ENCODE measurements around the gene PGLYRP2.

- TF ChIP-seq, protein P1, sequence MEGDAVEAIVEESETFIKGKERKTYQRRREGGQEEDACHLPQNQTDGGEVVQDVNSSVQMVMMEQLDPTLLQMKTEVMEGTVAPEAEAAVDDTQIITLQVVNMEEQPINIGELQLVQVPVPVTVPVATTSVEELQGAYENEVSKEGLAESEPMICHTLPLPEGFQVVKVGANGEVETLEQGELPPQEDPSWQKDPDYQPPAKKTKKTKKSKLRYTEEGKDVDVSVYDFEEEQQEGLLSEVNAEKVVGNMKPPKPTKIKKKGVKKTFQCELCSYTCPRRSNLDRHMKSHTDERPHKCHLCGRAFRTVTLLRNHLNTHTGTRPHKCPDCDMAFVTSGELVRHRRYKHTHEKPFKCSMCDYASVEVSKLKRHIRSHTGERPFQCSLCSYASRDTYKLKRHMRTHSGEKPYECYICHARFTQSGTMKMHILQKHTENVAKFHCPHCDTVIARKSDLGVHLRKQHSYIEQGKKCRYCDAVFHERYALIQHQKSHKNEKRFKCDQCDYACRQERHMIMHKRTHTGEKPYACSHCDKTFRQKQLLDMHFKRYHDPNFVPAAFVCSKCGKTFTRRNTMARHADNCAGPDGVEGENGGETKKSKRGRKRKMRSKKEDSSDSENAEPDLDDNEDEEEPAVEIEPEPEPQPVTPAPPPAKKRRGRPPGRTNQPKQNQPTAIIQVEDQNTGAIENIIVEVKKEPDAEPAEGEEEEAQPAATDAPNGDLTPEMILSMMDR (IDR thresholded peaks at IDR 0.05; ENCODE audit: low read length), result no peak
- TF ChIP-seq EZH2 (optimal IDR thresholded peaks at IDR 0.05; ENCODE audit: low read depth, low read length), result no peak
Observed at GRCh38 chr19:15507068-15508034, 28.1 kb upstream of the PGLYRP2 start.

Measured in MM.1S (cell line).